ENCODE results near the gene DYDC1. TPM values are rescaled to one million over a fixed set of nuclear protein-coding genes. Genes with fewer than 3 reads are reported as not detected.

DYDC1 gene
- total and polyA plus RNA-seq, 2 donors (not counting 3 experiments of a cell fraction or from before 2014, with no cell fraction given) = not detected

DNA sequence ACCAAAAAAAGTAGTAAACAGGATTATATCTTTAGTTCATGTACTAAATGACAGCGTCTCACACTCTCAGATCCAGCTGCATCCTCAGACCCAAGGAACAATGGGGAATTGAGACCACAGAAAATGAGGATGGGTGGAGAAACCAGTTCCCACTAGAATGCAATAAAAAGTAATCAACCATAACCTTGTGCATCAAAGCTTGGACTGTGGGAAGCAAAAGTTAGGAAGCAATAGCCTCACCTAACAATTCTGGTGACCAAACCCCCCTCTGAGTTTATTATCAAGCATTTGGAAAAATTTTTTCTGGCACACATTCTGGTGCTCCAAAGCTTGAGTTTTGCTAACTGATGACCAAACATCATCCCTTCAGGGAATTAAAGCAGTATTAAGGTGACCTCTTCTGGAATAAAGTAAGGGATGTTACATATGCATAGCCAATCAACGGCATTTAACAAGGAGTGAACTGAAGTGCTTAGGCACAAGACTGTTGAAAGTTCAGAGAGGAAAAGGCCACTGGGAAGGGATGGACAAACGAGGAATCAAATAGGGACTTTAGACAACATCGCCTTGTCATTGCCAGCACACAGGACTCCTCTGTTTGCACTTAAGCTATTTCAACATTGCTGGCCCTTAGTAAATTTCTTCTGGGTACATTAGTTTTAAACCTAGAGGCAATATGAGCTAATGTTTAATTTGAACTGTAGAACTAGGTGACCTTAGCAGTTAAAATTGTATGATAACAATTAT lies 65.9 kb downstream of the DYDC1 start:
- POLR2A ChIA-PET = no interaction called here
- Histone ChIP-seq H3K36me3 (ENCODE audit: control insufficient read depth in 2 of 2, extremely low read depth in 1 of 2, insufficient read depth in 2 of 2, low read length in 2 of 2) (no peaks in the 10 kb centered on the region), H3K9me1 (replicated peaks; ENCODE audit: control insufficient read depth, extremely low read depth, insufficient read depth, low read length) (no peaks in the 10 kb centered on the region), H3K27me3 (ENCODE audit: control insufficient read depth in 2 of 2, insufficient read depth in 2 of 2, low read length in 2 of 2) (peaks cover 2 to 3% of the 10 kb centered on the region in 2 experiments), H3K9me3 (replicated peaks; ENCODE audit: control insufficient read depth, insufficient read depth, low read length) (no peaks in the 10 kb centered on the region), H3K4me1 (ENCODE audit: control insufficient read depth, extremely low read depth, insufficient read depth, low read length) (no peaks in the 10 kb centered on the region), H3K9ac (replicated peaks; ENCODE audit: extremely low read depth, insufficient read depth, low read length) (no peak overlapping the region), H3K79me2 (ENCODE audit: control insufficient read depth, insufficient read depth, low read length) (no peaks in the 10 kb centered on the region), H3K4me3 (replicated peaks in 1 of 3; ENCODE audit: insufficient read depth in 1 of 3, low read depth in 1 of 3, low read length in 3 of 3) (no peak overlapping the region), H3K27ac (ENCODE audit: insufficient read depth, low read depth, low read length) (no peak overlapping the region), H3K4me2 (ENCODE audit: insufficient read depth, low read length) (no peak overlapping the region), H4K20me1 (replicated peaks; ENCODE audit: control insufficient read depth, extremely low read depth, insufficient read depth, low read length) (no peaks in the 10 kb centered on the region), H2AFZ (ENCODE audit: low read depth, low read length) (no peak overlapping the region)
- TF ChIP-seq GATA2 (IDR thresholded peaks at IDR 0.05; ENCODE audit: insufficient read depth, insufficient read length, low read depth, low read length) (no peak), MYC (IDR thresholded peaks at IDR 0.05; ENCODE audit: low read depth, low read length) (no peak), MAX (IDR thresholded peaks at IDR 0.05; ENCODE audit: insufficient read depth, insufficient read length) (no peak), POLR2AphosphoS5 (IDR thresholded peaks at IDR 0.05; ENCODE audit: insufficient read depth, low read depth, low read length) (no peak), CTCF (IDR thresholded peaks at IDR 0.05; ENCODE audit: extremely low read depth in 1 of 2, insufficient read depth in 1 of 2, low read depth in 1 of 2, low read length in 2 of 2) (no peak), EZH2 (IDR thresholded peaks at IDR 0.05; ENCODE audit: borderline replicate concordance, low read depth, low read length, severe bottlenecking) (no peak), FOS (IDR thresholded peaks at IDR 0.05; ENCODE audit: borderline replicate concordance, insufficient read depth, low read length) (no peak), POLR2A (IDR thresholded peaks at IDR 0.05; ENCODE audit: low read depth, low read length) (no peak), JUN (IDR thresholded peaks at IDR 0.05; ENCODE audit: borderline replicate concordance, insufficient read depth, insufficient read length, low read depth) (no peak)
- dilution Hi-C loops (cut with MboI; ENCODE audit: extremely low pct_ligation_motif_present, low sequenced_read_pairs) = no loop called here
- DNase-seq (ENCODE audit: low read depth, low spot score) (no peak), FAIRE-seq (no peak)
- BruUV-seq (replicated peaks) = no TSS peak
- CTCF ChIA-PET = interaction anchor here (1.4 kb wide), 1 partner anchor 30 kb away, joined by 5 read pairs; no protein-coding TSS in a partner anchor
- intact Hi-C loops (cut with micrococcal nuclease) = no loop called here

Data from endothelial cell of umbilical vein (primary cell).